ENCODE results near the gene C1D. TPM values are rescaled to one million over a fixed set of nuclear protein-coding genes. Genes with fewer than 3 reads are reported as not detected.
"Not testable (repeated sequence)": the region's sequence is repeated elsewhere in the genome, so short reads cannot be mapped to it uniquely, and the experiment has no call there.

C1D gene
- total RNA-seq, 1 experiment from 2014 or later = 17.5 TPM

GRCh38 chr2:68088940-68089339, 26.1 kb upstream of the C1D start:
- DNase-seq = no peak
- H3K27me3 ChIP-seq (ENCODE audit: control insufficient read depth, insufficient read depth, low read length) = no peaks in the 10 kb centered on the region
- no peak overlapping the region for H3K4me3 ChIP-seq (ENCODE audit: insufficient read depth, low read depth, low read length)
- H3K36me3 ChIP-seq (replicated peaks; ENCODE audit: control insufficient read depth, insufficient read depth, low read length) = no peaks in the 10 kb centered on the region

GRCh38 chr2:68086166-68086565, 23.4 kb upstream of the C1D start:
- DNase-seq = no peak
- H3K4me3 ChIP-seq (ENCODE audit: insufficient read depth, low read depth, low read length) = no peak overlapping the region
- H3K27me3 ChIP-seq (ENCODE audit: control insufficient read depth, insufficient read depth, low read length) = no peaks in the 10 kb centered on the region
- no peaks in the 10 kb centered on the region for H3K36me3 ChIP-seq (replicated peaks; ENCODE audit: control insufficient read depth, insufficient read depth, low read length)

GRCh38 chr2:68083346-68083745, 20.5 kb upstream of the C1D start:
- Histone ChIP-seq H3K4me3 (ENCODE audit: insufficient read depth, low read depth, low read length) (no peak overlapping the region), H3K36me3 (replicated peaks; ENCODE audit: control insufficient read depth, insufficient read depth, low read length) (no peaks in the 10 kb centered on the region), H3K27me3 (ENCODE audit: control insufficient read depth, insufficient read depth, low read length) (no peaks in the 10 kb centered on the region)
- no peak for DNase-seq

- H3K36me3 ChIP-seq (replicated peaks; ENCODE audit: control insufficient read depth, insufficient read depth, low read length) = no peaks in the 10 kb centered on the region
- no peaks in the 10 kb centered on the region for H3K27me3 ChIP-seq (ENCODE audit: control insufficient read depth, insufficient read depth, low read length)
These were observed 11.2 kb upstream of the C1D start for GRCh38 chr2:68074050-68074449.

GRCh38 chr2:68063797-68064646, 1.2 kb upstream of the C1D start:
- not testable (repeated sequence) for H3K36me3 ChIP-seq (replicated peaks; ENCODE audit: control insufficient read depth, insufficient read depth, low read length); H3K4me3 ChIP-seq (ENCODE audit: insufficient read depth, low read depth, low read length); H3K27me3 ChIP-seq (ENCODE audit: control insufficient read depth, insufficient read depth, low read length); DNase-seq

More at GRCh38 chr2:68074050-68074449, 11.2 kb upstream of the C1D start:
- no peak overlapping the region for H3K4me3 ChIP-seq (ENCODE audit: insufficient read depth, low read depth, low read length)
- no peak for DNase-seq

GRCh38 chr2:68060652-68061051, 2.2 kb downstream of the C1D start:
- Histone ChIP-seq H3K36me3 (replicated peaks; ENCODE audit: control insufficient read depth, insufficient read depth, low read length) (no peaks in the 10 kb centered on the region), H3K27me3 (ENCODE audit: control insufficient read depth, insufficient read depth, low read length) (no peaks in the 10 kb centered on the region), H3K4me3 (ENCODE audit: insufficient read depth, low read depth, low read length) (no peak overlapping the region)
- DNase-seq = no peak

GRCh38 chr2:68059784-68060525, 2.8 kb downstream of the C1D start:
- H3K27me3 ChIP-seq (ENCODE audit: control insufficient read depth, insufficient read depth, low read length) = no peaks in the 10 kb centered on the region
- no peaks in the 10 kb centered on the region for H3K36me3 ChIP-seq (replicated peaks; ENCODE audit: control insufficient read depth, insufficient read depth, low read length)
- H3K4me3 ChIP-seq (ENCODE audit: insufficient read depth, low read depth, low read length) = no peak overlapping the region
- DNase-seq = no peak

- DNase-seq = no peak
- H3K4me3 ChIP-seq (ENCODE audit: insufficient read depth, low read depth, low read length) = no peak overlapping the region
- no peaks in the 10 kb centered on the region for H3K27me3 ChIP-seq (ENCODE audit: control insufficient read depth, insufficient read depth, low read length)
- H3K36me3 ChIP-seq (replicated peaks; ENCODE audit: control insufficient read depth, insufficient read depth, low read length) = no peaks in the 10 kb centered on the region
These were observed 5.0 kb downstream of the C1D start for GRCh38 chr2:68057658-68058396.

GRCh38 chr2:68052717-68053422, 9.9 kb downstream of the C1D start:
- no peak for DNase-seq
- H3K4me3 ChIP-seq (ENCODE audit: insufficient read depth, low read depth, low read length) = no peak overlapping the region
- H3K36me3 ChIP-seq (replicated peaks; ENCODE audit: control insufficient read depth, insufficient read depth, low read length) = no peaks in the 10 kb centered on the region
- H3K27me3 ChIP-seq (ENCODE audit: control insufficient read depth, insufficient read depth, low read length) = no peaks in the 10 kb centered on the region

GRCh38 chr2:68050353-68050752, 12.5 kb downstream of the C1D start:
- Histone ChIP-seq H3K36me3 (replicated peaks; ENCODE audit: control insufficient read depth, insufficient read depth, low read length) (no peaks in the 10 kb centered on the region), H3K27me3 (ENCODE audit: control insufficient read depth, insufficient read depth, low read length) (no peaks in the 10 kb centered on the region), H3K4me3 (ENCODE audit: insufficient read depth, low read depth, low read length) (no peak overlapping the region)
- DNase-seq = no peak

- Histone ChIP-seq H3K4me3 (ENCODE audit: insufficient read depth, low read depth, low read length) (no peak overlapping the region), H3K27me3 (ENCODE audit: control insufficient read depth, insufficient read depth, low read length) (no peaks in the 10 kb centered on the region), H3K36me3 (replicated peaks; ENCODE audit: control insufficient read depth, insufficient read depth, low read length) (peaks cover 1% of the 10 kb centered on the region)
- no peak for DNase-seq
These were observed 16.1 kb downstream of the C1D start for GRCh38 chr2:68046642-68047240.

- no peak for DNase-seq
- no peak overlapping the region for H3K4me3 ChIP-seq (ENCODE audit: insufficient read depth, low read depth, low read length)
- H3K27me3 ChIP-seq (ENCODE audit: control insufficient read depth, insufficient read depth, low read length) = no peaks in the 10 kb centered on the region
- peaks cover 1% of the 10 kb centered on the region for H3K36me3 ChIP-seq (replicated peaks; ENCODE audit: control insufficient read depth, insufficient read depth, low read length)
These were observed 16.6 kb downstream of the C1D start for GRCh38 chr2:68046224-68046623.

GRCh38 chr2:68045342-68045741, 17.5 kb downstream of the C1D start:
- Histone ChIP-seq H3K36me3 (replicated peaks; ENCODE audit: control insufficient read depth, insufficient read depth, low read length) (peaks cover 1% of the 10 kb centered on the region), H3K27me3 (ENCODE audit: control insufficient read depth, insufficient read depth, low read length) (no peaks in the 10 kb centered on the region), H3K4me3 (ENCODE audit: insufficient read depth, low read depth, low read length) (no peak overlapping the region)
- no peak for DNase-seq

GRCh38 chr2:68044099-68044498, 18.7 kb downstream of the C1D start:
- Histone ChIP-seq H3K27me3 (ENCODE audit: control insufficient read depth, insufficient read depth, low read length) (no peaks in the 10 kb centered on the region), H3K36me3 (replicated peaks; ENCODE audit: control insufficient read depth, insufficient read depth, low read length) (peaks cover 1% of the 10 kb centered on the region), H3K4me3 (ENCODE audit: insufficient read depth, low read depth, low read length) (no peak overlapping the region)
- DNase-seq = no peak

All from H7 (cell line).